H1 (cell line): Measurements from ENCODE around the gene CDK7. TPM values are rescaled to one million over a fixed set of nuclear protein-coding genes. Genes with fewer than 3 reads are reported as not detected.

Source experiments
- CTCF ChIA-PET: fragments of 300-600 bp; sonication (Branson Sonifier 250); formaldehyde crosslinking; loops from one replicate; lab custom pipeline; 2021; ENCODE audit not compliant: partially characterized antibody; lab: Charles Lee
- POLR2A ChIA-PET: fragments of 300-600 bp; sonication (Branson Sonifier 250); formaldehyde crosslinking; loops from one replicate; lab custom pipeline; 2021; ENCODE audit warnings: inconsistent platforms; ENCODE audit not compliant: partially characterized antibody; lab: Charles Lee
- DNase-seq, 2 experiments: peaks; one replicate each; pipeline versions ENCODE4 v3.0.0 to v3.0.0-alpha.2; 2010 to 2022; ENCODE audit warnings: low spot score in 2 of 2, low read depth in 1 of 2, mixed read lengths in 1 of 2
- FAIRE-seq: peaks from 2 replicates; lab custom pipeline; 2011; peaks lifted over from hg19 to GRCh38; lab: Jason Lieb, UNC
- H2AFZ ChIP-seq: 2 replicates; pipeline ENCODE4 v1.8.1; 2012; ENCODE audit warnings: low read length, inconsistent platforms
- H2AK5ac ChIP-seq: 2 replicates; pipeline ENCODE4 v1.6.1; 2013; ENCODE audit warnings: low read depth, low read length
- H2BK120ac ChIP-seq: replicated peaks from 2 replicates; pipeline ENCODE3; 2013; ENCODE audit warnings: low read depth, low read length, inconsistent platforms
- H2BK12ac ChIP-seq: 2 replicates; pipeline ENCODE4 v1.6.1; 2013; ENCODE audit warnings: low read depth, low read length
- H2BK15ac ChIP-seq: 2 replicates; pipeline ENCODE4 v1.6.1; 2013; ENCODE audit warnings: low read length
- H2BK20ac ChIP-seq: 2 replicates; pipeline ENCODE4 v1.6.1; 2013; ENCODE audit warnings: low read length
- H2BK5ac ChIP-seq: 2 replicates; pipeline ENCODE4 v1.6.1; 2013; ENCODE audit warnings: low read depth, low read length
- H3K14ac ChIP-seq: 2 replicates; pipeline ENCODE4 v1.6.1; 2013; ENCODE audit warnings: inconsistent platforms; ENCODE audit not compliant: insufficient read length
- H3K18ac ChIP-seq: 2 replicates; pipeline ENCODE4 v1.6.1; 2013; ENCODE audit warnings: low read length; ENCODE audit errors: extremely low read depth
- H3K23ac ChIP-seq: 2 replicates; pipeline ENCODE4 v1.6.1; 2013; ENCODE audit warnings: inconsistent platforms; ENCODE audit not compliant: insufficient read length
- H3K23me2 ChIP-seq: 2 replicates; pipeline ENCODE4 v1.6.1; 2013; ENCODE audit warnings: low read depth, low read length
- H3K27ac ChIP-seq: 2 replicates; pipeline ENCODE4 v1.6.1; 2011; ENCODE audit warnings: low read depth, low read length, inconsistent platforms
- H3K27me3 ChIP-seq, 4 experiments: replicated peaks in 1 of 4; 1 replicate in 1 of 4; 2 replicates in 3 of 4; pipeline versions ENCODE4 v1.6.1 to v1.8.1; 2011 to 2013; ENCODE audit warnings: low read length in 3 of 4, mild to moderate bottlenecking in 3 of 4, inconsistent platforms in 2 of 4, mixed read lengths in 2 of 4, moderate library complexity in 1 of 4; ENCODE audit not compliant: control insufficient read depth in 3 of 4, insufficient read depth in 3 of 4; ENCODE audit errors: extremely low read depth in 1 of 4
- H3K36me3 ChIP-seq, 4 experiments: 2 replicates each; pipeline versions ENCODE4 v1.6.1 to v1.8.1; 2011 to 2013; ENCODE audit warnings: mild to moderate bottlenecking in 4 of 4, low read length in 3 of 4, moderate library complexity in 2 of 4, control low read depth in 1 of 4, inconsistent platforms in 1 of 4; ENCODE audit not compliant: insufficient read depth in 4 of 4, control insufficient read depth in 2 of 4
- H3K4ac ChIP-seq: replicated peaks from 2 replicates; pipeline ENCODE3; 2013; ENCODE audit warnings: low read length, low read depth, mixed read lengths, inconsistent platforms; ENCODE audit not compliant: insufficient read length
- H3K4me1 ChIP-seq, 4 experiments: replicated peaks in 1 of 4; 1 replicate in 1 of 4; 2 replicates in 3 of 4; pipeline versions ENCODE4 v1.6.1 to v1.8.1; 2011 to 2013; ENCODE audit warnings: low read length in 3 of 4, inconsistent platforms in 2 of 4, mixed read lengths in 1 of 4; ENCODE audit not compliant: insufficient read depth in 4 of 4, control insufficient read depth in 3 of 4
- H3K4me2 ChIP-seq, 2 experiments: 2 replicates each; pipeline versions ENCODE4 v1.6.1 to v1.8.1; 2011 to 2013; ENCODE audit warnings: low read depth in 2 of 2, low read length in 2 of 2, control low read depth in 1 of 2, inconsistent platforms in 1 of 2, mild to moderate bottlenecking in 1 of 2; ENCODE audit not compliant: insufficient read depth in 1 of 2
- H3K4me3 ChIP-seq, 4 experiments: fragments of 200-600, 300-600 bp in 1 of 4; sonication (generic), shearing (Covaris generic), sonication (Bioruptor Twin) in 1 of 4; 2 replicates each; pipeline versions ENCODE4 v1.5.1 to v1.8.1; 2011 to 2016; ENCODE audit warnings: low read length in 4 of 4, low read depth in 3 of 4, control low read depth in 2 of 4, inconsistent platforms in 2 of 4, mild to moderate bottlenecking in 2 of 4, mixed read lengths in 1 of 4, moderate library complexity in 1 of 4; ENCODE audit not compliant: insufficient read depth in 2 of 4; ENCODE audit errors: extremely low read depth in 1 of 4
- H3K56ac ChIP-seq: replicated peaks from 2 replicates; pipeline ENCODE3; 2013; ENCODE audit warnings: low read depth, mild to moderate bottlenecking, mixed read lengths, low read length, inconsistent platforms; ENCODE audit not compliant: insufficient read length
- H3K79me1 ChIP-seq: 2 replicates; pipeline ENCODE4 v1.6.1; 2013; ENCODE audit warnings: low read depth, low read length, control low read depth
- H3K79me2 ChIP-seq, 2 experiments: 2 replicates each; pipeline versions ENCODE4 v1.6.1 to v1.8.1; 2012 to 2013; ENCODE audit warnings: low read length in 2 of 2, mild to moderate bottlenecking in 2 of 2, inconsistent platforms in 1 of 2; ENCODE audit not compliant: insufficient read depth in 2 of 2, control insufficient read depth in 1 of 2
- H3K9ac ChIP-seq, 4 experiments: replicated peaks in 1 of 4; 1 replicate in 1 of 4; 2 replicates in 3 of 4; pipeline versions ENCODE4 v1.6.1 to v1.8.1; 2011 to 2013; ENCODE audit warnings: low read depth in 3 of 4, low read length in 3 of 4, control low read depth in 2 of 4, mild to moderate bottlenecking in 2 of 4, moderate library complexity in 2 of 4, inconsistent platforms in 1 of 4; ENCODE audit errors: extremely low read depth in 1 of 4
- H3K9me3 ChIP-seq, 2 experiments: 2 replicates each; pipeline versions ENCODE4 v1.6.1 to v1.8.1; 2012 to 2013; ENCODE audit warnings: mild to moderate bottlenecking in 2 of 2, moderate library complexity in 2 of 2, control low read depth in 1 of 2, inconsistent platforms in 1 of 2, low read depth in 1 of 2, low read length in 1 of 2, mixed read lengths in 1 of 2; ENCODE audit not compliant: insufficient read depth in 2 of 2
- H4K20me1 ChIP-seq, 2 experiments: replicated peaks in 1 of 2; 2 replicates each; pipeline versions ENCODE3 to v1.8.1; 2011 to 2013; ENCODE audit warnings: inconsistent platforms in 2 of 2, low read length in 2 of 2, mild to moderate bottlenecking in 1 of 2; ENCODE audit not compliant: insufficient read depth in 2 of 2, control insufficient read depth in 1 of 2
- H4K5ac ChIP-seq: 2 replicates; pipeline ENCODE4 v1.6.1; 2013; ENCODE audit warnings: low read length, low read depth, mixed read lengths, inconsistent platforms; ENCODE audit not compliant: insufficient read length
- H4K8ac ChIP-seq: 2 replicates; pipeline ENCODE4 v1.8.0; 2013; ENCODE audit warnings: mild to moderate bottlenecking, moderate library complexity, low read length, inconsistent platforms; ENCODE audit not compliant: insufficient read depth; ENCODE audit errors: extremely low read depth
- H4K91ac ChIP-seq: replicated peaks from 2 replicates; pipeline ENCODE3; 2013; ENCODE audit warnings: low read length, mixed read lengths, inconsistent platforms; ENCODE audit not compliant: insufficient read length
- BRCA1 ChIP-seq: IDR thresholded peaks from 2 replicates; pipeline ENCODE4 v1.6.1; 2012; ENCODE audit warnings: low read depth, low read length, improper control_type of control experiment
- CEBPB ChIP-seq: IDR thresholded peaks from 2 replicates; pipeline ENCODE4 v1.6.1; 2012; ENCODE audit warnings: low read depth, low read length
- CHD2 ChIP-seq: IDR thresholded peaks from 2 replicates; pipeline ENCODE4 v1.6.1; 2012; ENCODE audit warnings: low read length, improper control_type of control experiment
- EGR1 ChIP-seq: IDR thresholded peaks from 2 replicates; pipeline ENCODE4 v1.6.1; 2011; ENCODE audit warnings: low read depth, low read length, borderline replicate concordance
- JUN ChIP-seq: IDR thresholded peaks from 2 replicates; pipeline ENCODE4 v1.6.1; 2011; ENCODE audit warnings: low read depth, mild to moderate bottlenecking, improper control_type of control experiment, low read length
- POLR2A ChIP-seq, 2 experiments: IDR thresholded peaks; 1 replicate in 1 of 2; 2 replicates in 1 of 2; pipeline ENCODE4 v1.6.1; 2011; ENCODE audit warnings: low read depth in 2 of 2, low read length in 2 of 2, mild to moderate bottlenecking in 2 of 2; ENCODE audit errors: control extremely low read depth in 1 of 2
- RNF2 ChIP-seq: fragments of 200-900, 300-1000 bp; sonication (generic); IDR thresholded peaks from 2 replicates; pipeline ENCODE4 v1.7.1; 2016; ENCODE audit warnings: borderline replicate concordance, low read depth, mild to moderate bottlenecking, antibody characterized with exemption, low read length; ENCODE audit not compliant: poor library complexity, severe bottlenecking; ENCODE audit errors: missing control alignments
- RXRA ChIP-seq: IDR thresholded peaks from 2 replicates; pipeline ENCODE4 v1.6.1; 2011; ENCODE audit warnings: low read depth, mild to moderate bottlenecking, low read length, moderate library complexity; ENCODE audit not compliant: insufficient read depth
- SAP30 ChIP-seq: fragments of 300-600 bp; sonication (generic); IDR thresholded peaks from 2 replicates; pipeline ENCODE4 v1.7.1; 2012; ENCODE audit warnings: low read length, moderate library complexity, mild to moderate bottlenecking, inconsistent platforms; ENCODE audit not compliant: insufficient read depth, insufficient replicate concordance
- TAF1 ChIP-seq: IDR thresholded peaks from 2 replicates; pipeline ENCODE4 v1.6.1; 2011; ENCODE audit warnings: mild to moderate bottlenecking, low read depth, low read length
- WGBS, 2 experiments: shearing (Covaris generic) in 1 of 2; methylation state at CpG; one replicate each; pipeline versions ENCODE4 v1.1.6 to v1.1.7; 2013 to 2015; ENCODE audit warnings: low lambda C conversion rate in 2 of 2, mixed read lengths in 2 of 2, inconsistent platforms in 1 of 2, low coverage in 1 of 2, missing lambda C conversion rate in 1 of 2; ENCODE audit not compliant: insufficient replicate concordance in 2 of 2, insufficient coverage in 1 of 2, insufficient read length in 1 of 2; ENCODE audit errors: extremely low coverage in 1 of 2, missing lambda C conversion rate in 1 of 2; 5-methylcytosine and 5-hydroxymethylcytosine counted together
- polyA plus RNA-seq, 7 experiments: library from polyadenylated mRNA; depleted of rRNA in 3 of 7; stranded (reverse) in 5 of 7; unstranded in 2 of 7; fragments of >200 nt in 5 of 7; fragments of 200-250 nt in 2 of 7; gene quantifications; 1 replicate in 5 of 7; 2 replicates in 1 of 7; 4 replicates in 1 of 7; pipeline versions ENCODE4 v1.2.1 to v1.2.3, GENCODE V29; 2011 to 2013; ENCODE audit warnings: missing spikeins in 2 of 7, mixed read lengths in 2 of 7
- total RNA-seq: library from RNA; stranded (reverse); fragmentation: NEBNext Ultra II Directional; extraction: Animal tissue kit (Norgen Biotek cat#: 25700); gene quantifications from 2 replicates; pipeline ENCODE4 v1.2.1, GENCODE V29; 2021
- TF ChIP-seq, protein P1 (sequence below): IDR thresholded peaks from 2 replicates; pipeline ENCODE4 v1.6.1; 2011; ENCODE audit warnings: low read length, improper control_type of control experiment

CDK7 gene
- total and polyA plus RNA-seq, 2 of the 8 experiments (the other 6 are each of a cell fraction or from before 2014, with no cell fraction given): 39.9 to 63.4 TPM

GRCh38 chr5:69230181-69230580 is 4.5 kb upstream of the CDK7 start:
- no peaks in the 10 kb centered on the region for H3K9me3 ChIP-seq
- DNase-seq (no peak), FAIRE-seq (no peak)
- no peak overlapping the region for H3K14ac ChIP-seq
- no peak overlapping the region for H3K4me3 ChIP-seq
- no peak overlapping the region for H2BK15ac ChIP-seq
- no peak overlapping the region for H2BK20ac ChIP-seq
- H3K36me3 ChIP-seq: peaks cover 0 to 23% (median 1%) of the 10 kb centered on the region in 4 experiments; a peak in 4 of 8 replicates
- H3K79me1 ChIP-seq: no peaks in the 10 kb centered on the region
- H2BK5ac ChIP-seq: no peak overlapping the region
- TF ChIP-seq CHD2 (no peak), EGR1 (no peak), RNF2 (no peak), CEBPB (no peak), BRCA1 (no peak), JUN (no peak), POLR2A (IDR thresholded peaks at IDR 0.05; ENCODE audit: control extremely low read depth in 1 of 2, low read depth in 2 of 2, low read length in 2 of 2) (no peak), TAF1 (no peak), RXRA (no peak), SAP30 (no peak)
- TF ChIP-seq, protein P1, sequence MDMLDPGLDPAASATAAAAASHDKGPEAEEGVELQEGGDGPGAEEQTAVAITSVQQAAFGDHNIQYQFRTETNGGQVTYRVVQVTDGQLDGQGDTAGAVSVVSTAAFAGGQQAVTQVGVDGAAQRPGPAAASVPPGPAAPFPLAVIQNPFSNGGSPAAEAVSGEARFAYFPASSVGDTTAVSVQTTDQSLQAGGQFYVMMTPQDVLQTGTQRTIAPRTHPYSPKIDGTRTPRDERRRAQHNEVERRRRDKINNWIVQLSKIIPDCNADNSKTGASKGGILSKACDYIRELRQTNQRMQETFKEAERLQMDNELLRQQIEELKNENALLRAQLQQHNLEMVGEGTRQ: no peak
- TF ChIP-seq, all 59 proteins: peak for 0
- Histone ChIP-seq H3K27ac (no peak overlapping the region), H3K4me1 (peaks cover 0 to 3% (median 0%) of the 10 kb centered on the region in 4 experiments; a peak in 2 of 7 replicates), H3K79me2 (peaks cover 0 to 3% of the 10 kb centered on the region in 2 experiments; a peak in 2 of 4 replicates), H3K23ac (no peak overlapping the region), H3K4me2 (no peak overlapping the region), H4K8ac (no peak overlapping the region), H4K91ac (no peak overlapping the region), H2BK12ac (no peak overlapping the region), H3K18ac (no peak overlapping the region), H2AFZ (no peak overlapping the region), H3K4ac (no peak overlapping the region), H2AK5ac (no peak overlapping the region), H3K27me3 (no peaks in the 10 kb centered on the region), H3K56ac (no peak overlapping the region), H3K9ac (no peak overlapping the region), H4K20me1 (peaks cover 0 to 1% of the 10 kb centered on the region in 2 experiments), H4K5ac (no peak overlapping the region), H2BK120ac (no peak overlapping the region), H3K23me2 (peaks cover 1% of the 10 kb centered on the region; the same call in 1 of the 2 replicates)
- 89% methylated on average over 2 of the region's 2 CpGs; no CpG with 5 or more reads in 1 of the 2 experiments for WGBS, 2 experiments
- ChIA-PET CTCF (interaction anchor here (2.0 kb wide), 1 partner anchor 36 kb away, joined by 4 read pairs; no protein-coding TSS in a partner anchor), POLR2A (no interaction called here)
